ENCODE measurements around the gene CALU. TPM values are rescaled to one million over a fixed set of nuclear protein-coding genes. Genes with fewer than 3 reads are reported as not detected.

The CALU gene
- polyA plus RNA-seq, 1 donor from 2014 or later: 38.1 TPM

- H3K9ac ChIP-seq (ENCODE audit: low read length): no peak overlapping the region
- no peaks in the 10 kb centered on the region for H3F3A ChIP-seq (ENCODE audit: insufficient read depth, low read length, poor library complexity, severe bottlenecking)
- H3K36me3 ChIP-seq (ENCODE audit: insufficient read depth, low read length): no peaks in the 10 kb centered on the region
- no peaks in the 10 kb centered on the region for H3K9me2 ChIP-seq (ENCODE audit: insufficient read depth, low read length)
- H3K9me3 ChIP-seq (ENCODE audit: low read length): no peaks in the 10 kb centered on the region
- TF ChIP-seq RAD21 (conservative IDR thresholded peaks at IDR 0.05) (no peak), EP300 (conservative IDR thresholded peaks at IDR 0.05; ENCODE audit: poor library complexity, severe bottlenecking) (no peak), SMC3 (conservative IDR thresholded peaks at IDR 0.05; ENCODE audit: poor library complexity) (no peak), TAF1 (IDR thresholded peaks at IDR 0.05; ENCODE audit: low read depth) (no peak), POLR2AphosphoS5 (IDR thresholded peaks at IDR 0.05) (no peak), MXI1 (conservative IDR thresholded peaks at IDR 0.05; ENCODE audit: poor library complexity, severe bottlenecking) (no peak), EZH2 (IDR thresholded peaks at IDR 0.05; ENCODE audit: borderline replicate concordance, insufficient read depth, low read length, poor library complexity, severe bottlenecking) (no peak)
- TF ChIP-seq, protein P1, sequence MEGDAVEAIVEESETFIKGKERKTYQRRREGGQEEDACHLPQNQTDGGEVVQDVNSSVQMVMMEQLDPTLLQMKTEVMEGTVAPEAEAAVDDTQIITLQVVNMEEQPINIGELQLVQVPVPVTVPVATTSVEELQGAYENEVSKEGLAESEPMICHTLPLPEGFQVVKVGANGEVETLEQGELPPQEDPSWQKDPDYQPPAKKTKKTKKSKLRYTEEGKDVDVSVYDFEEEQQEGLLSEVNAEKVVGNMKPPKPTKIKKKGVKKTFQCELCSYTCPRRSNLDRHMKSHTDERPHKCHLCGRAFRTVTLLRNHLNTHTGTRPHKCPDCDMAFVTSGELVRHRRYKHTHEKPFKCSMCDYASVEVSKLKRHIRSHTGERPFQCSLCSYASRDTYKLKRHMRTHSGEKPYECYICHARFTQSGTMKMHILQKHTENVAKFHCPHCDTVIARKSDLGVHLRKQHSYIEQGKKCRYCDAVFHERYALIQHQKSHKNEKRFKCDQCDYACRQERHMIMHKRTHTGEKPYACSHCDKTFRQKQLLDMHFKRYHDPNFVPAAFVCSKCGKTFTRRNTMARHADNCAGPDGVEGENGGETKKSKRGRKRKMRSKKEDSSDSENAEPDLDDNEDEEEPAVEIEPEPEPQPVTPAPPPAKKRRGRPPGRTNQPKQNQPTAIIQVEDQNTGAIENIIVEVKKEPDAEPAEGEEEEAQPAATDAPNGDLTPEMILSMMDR (IDR thresholded peaks at IDR 0.05; ENCODE audit: poor library complexity, severe bottlenecking): no peak
- TF ChIP-seq, protein P2, sequence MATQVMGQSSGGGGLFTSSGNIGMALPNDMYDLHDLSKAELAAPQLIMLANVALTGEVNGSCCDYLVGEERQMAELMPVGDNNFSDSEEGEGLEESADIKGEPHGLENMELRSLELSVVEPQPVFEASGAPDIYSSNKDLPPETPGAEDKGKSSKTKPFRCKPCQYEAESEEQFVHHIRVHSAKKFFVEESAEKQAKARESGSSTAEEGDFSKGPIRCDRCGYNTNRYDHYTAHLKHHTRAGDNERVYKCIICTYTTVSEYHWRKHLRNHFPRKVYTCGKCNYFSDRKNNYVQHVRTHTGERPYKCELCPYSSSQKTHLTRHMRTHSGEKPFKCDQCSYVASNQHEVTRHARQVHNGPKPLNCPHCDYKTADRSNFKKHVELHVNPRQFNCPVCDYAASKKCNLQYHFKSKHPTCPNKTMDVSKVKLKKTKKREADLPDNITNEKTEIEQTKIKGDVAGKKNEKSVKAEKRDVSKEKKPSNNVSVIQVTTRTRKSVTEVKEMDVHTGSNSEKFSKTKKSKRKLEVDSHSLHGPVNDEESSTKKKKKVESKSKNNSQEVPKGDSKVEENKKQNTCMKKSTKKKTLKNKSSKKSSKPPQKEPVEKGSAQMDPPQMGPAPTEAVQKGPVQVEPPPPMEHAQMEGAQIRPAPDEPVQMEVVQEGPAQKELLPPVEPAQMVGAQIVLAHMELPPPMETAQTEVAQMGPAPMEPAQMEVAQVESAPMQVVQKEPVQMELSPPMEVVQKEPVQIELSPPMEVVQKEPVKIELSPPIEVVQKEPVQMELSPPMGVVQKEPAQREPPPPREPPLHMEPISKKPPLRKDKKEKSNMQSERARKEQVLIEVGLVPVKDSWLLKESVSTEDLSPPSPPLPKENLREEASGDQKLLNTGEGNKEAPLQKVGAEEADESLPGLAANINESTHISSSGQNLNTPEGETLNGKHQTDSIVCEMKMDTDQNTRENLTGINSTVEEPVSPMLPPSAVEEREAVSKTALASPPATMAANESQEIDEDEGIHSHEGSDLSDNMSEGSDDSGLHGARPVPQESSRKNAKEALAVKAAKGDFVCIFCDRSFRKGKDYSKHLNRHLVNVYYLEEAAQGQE (IDR thresholded peaks at IDR 0.05; ENCODE audit: borderline replicate concordance): no peak
- H3K79me2 ChIP-seq (replicated peaks; ENCODE audit: insufficient read depth, low read length): peaks cover 6% of the 10 kb centered on the region
- H4K20me1 ChIP-seq (ENCODE audit: insufficient read depth): no peaks in the 10 kb centered on the region
- H3K4me2 ChIP-seq (ENCODE audit: low read length): no peak overlapping the region
- H3K27ac ChIP-seq (ENCODE audit: low read length): no peak overlapping the region
- H3K4me3 ChIP-seq (ENCODE audit: low read length): no peak overlapping the region
- no peak overlapping the region for H2AFZ ChIP-seq (ENCODE audit: low read depth, low read length)
- H3K27me3 ChIP-seq (ENCODE audit: insufficient read depth, low read depth, low read length): no peaks in the 10 kb centered on the region
Observed at GRCh38 chr7:128796327-128796726, 57.2 kb downstream of the CALU start.

GRCh38 chr7:128799451-128799850 is 60.3 kb downstream of the CALU start:
- Histone ChIP-seq H3K9me3 (ENCODE audit: low read length) (no peaks in the 10 kb centered on the region), H3K4me3 (ENCODE audit: low read length) (no peak overlapping the region), H3F3A (ENCODE audit: insufficient read depth, low read length, poor library complexity, severe bottlenecking) (no peaks in the 10 kb centered on the region), H3K4me2 (ENCODE audit: low read length) (no peak overlapping the region), H3K27me3 (ENCODE audit: insufficient read depth, low read depth, low read length) (no peaks in the 10 kb centered on the region), H3K36me3 (ENCODE audit: insufficient read depth, low read length) (peaks cover 3% of the 10 kb centered on the region), H2AFZ (ENCODE audit: low read depth, low read length) (no peak overlapping the region), H3K79me2 (replicated peaks; ENCODE audit: insufficient read depth, low read length) (no peaks in the 10 kb centered on the region), H3K9ac (ENCODE audit: low read length) (no peak overlapping the region), H3K27ac (ENCODE audit: low read length) (no peak overlapping the region), H4K20me1 (ENCODE audit: insufficient read depth) (no peaks in the 10 kb centered on the region), H3K9me2 (ENCODE audit: insufficient read depth, low read length) (no peaks in the 10 kb centered on the region)
- TF ChIP-seq EP300 (conservative IDR thresholded peaks at IDR 0.05; ENCODE audit: poor library complexity, severe bottlenecking): no peak

DNA sequence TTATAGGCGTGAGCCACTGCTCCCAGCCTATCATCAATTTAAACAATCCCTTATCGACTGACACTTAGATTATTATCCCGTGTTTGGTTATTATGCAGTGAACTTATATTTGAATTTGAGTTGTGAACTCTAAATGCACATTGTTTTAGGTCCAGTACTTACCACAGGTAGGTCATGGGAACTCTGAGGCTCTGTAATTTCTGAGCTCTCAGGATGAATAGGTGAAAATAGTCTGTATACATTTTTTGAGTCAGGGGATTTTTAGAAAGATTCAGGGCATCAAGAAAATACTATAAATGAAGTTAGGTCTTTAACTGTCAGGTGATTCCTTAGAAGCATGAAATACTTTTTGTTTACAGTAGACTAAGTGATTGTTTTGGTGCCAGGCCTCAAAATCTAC is 61.4 kb downstream of the CALU start:
- no peak overlapping the region for H3K9ac ChIP-seq (ENCODE audit: low read length)
- no peaks in the 10 kb centered on the region for H3K9me3 ChIP-seq (ENCODE audit: low read length)
- H3K4me3 ChIP-seq (ENCODE audit: low read length): no peak overlapping the region
- H3K36me3 ChIP-seq (ENCODE audit: insufficient read depth, low read length): peaks cover 5% of the 10 kb centered on the region
- H3K27ac ChIP-seq (ENCODE audit: low read length): no peak overlapping the region
- H3K27me3 ChIP-seq (ENCODE audit: insufficient read depth, low read depth, low read length): no peaks in the 10 kb centered on the region
- TF ChIP-seq TAF1 (IDR thresholded peaks at IDR 0.05; ENCODE audit: low read depth): no peak
- TF ChIP-seq MXI1 (conservative IDR thresholded peaks at IDR 0.05; ENCODE audit: poor library complexity, severe bottlenecking): no peak
- TF ChIP-seq, protein P1 (IDR thresholded peaks at IDR 0.05; ENCODE audit: poor library complexity, severe bottlenecking): no peak
- TF ChIP-seq EZH2 (IDR thresholded peaks at IDR 0.05; ENCODE audit: borderline replicate concordance, insufficient read depth, low read length, poor library complexity, severe bottlenecking): no peak
- TF ChIP-seq POLR2AphosphoS5 (IDR thresholded peaks at IDR 0.05): no peak
- TF ChIP-seq, protein P2 (IDR thresholded peaks at IDR 0.05; ENCODE audit: borderline replicate concordance): no peak
- no peak for TF ChIP-seq SMC3 (conservative IDR thresholded peaks at IDR 0.05; ENCODE audit: poor library complexity)
- no peak for TF ChIP-seq RAD21 (conservative IDR thresholded peaks at IDR 0.05)
- no peak for TF ChIP-seq EP300 (conservative IDR thresholded peaks at IDR 0.05; ENCODE audit: poor library complexity, severe bottlenecking)
- no peaks in the 10 kb centered on the region for H3K79me2 ChIP-seq (replicated peaks; ENCODE audit: insufficient read depth, low read length)
- no peaks in the 10 kb centered on the region for H3F3A ChIP-seq (ENCODE audit: insufficient read depth, low read length, poor library complexity, severe bottlenecking)
- H4K20me1 ChIP-seq (ENCODE audit: insufficient read depth): no peaks in the 10 kb centered on the region
- no peaks in the 10 kb centered on the region for H3K9me2 ChIP-seq (ENCODE audit: insufficient read depth, low read length)
- no peak overlapping the region for H3K4me2 ChIP-seq (ENCODE audit: low read length)
- no peak overlapping the region for H2AFZ ChIP-seq (ENCODE audit: low read depth, low read length)
